NT2/D1 (cell line): ENCODE data around the gene PARL.

Experiments
- DNase-seq: peaks from one replicate; pipeline ENCODE4 v3.0.0-alpha.2; 2011; ENCODE audit warnings: low read depth, low spot score
- H3K27me3 ChIP-seq: 2 replicates; pipeline ENCODE4 v1.6.0; 2011; ENCODE audit warnings: mild to moderate bottlenecking; ENCODE audit not compliant: insufficient read length, insufficient read depth
- H3K36me3 ChIP-seq: 2 replicates; pipeline ENCODE4 v1.6.1; 2011; ENCODE audit warnings: mild to moderate bottlenecking, low read length, mixed read lengths; ENCODE audit not compliant: insufficient read depth, insufficient read length
- H3K4me1 ChIP-seq: 2 replicates; pipeline ENCODE4 v1.5.1; 2011; ENCODE audit not compliant: insufficient read depth, insufficient read length
- H3K4me3 ChIP-seq: 2 replicates; pipeline ENCODE4 v1.5.1; 2011; ENCODE audit warnings: low read depth; ENCODE audit not compliant: insufficient read length
- H3K9ac ChIP-seq: 2 replicates; pipeline ENCODE4 v1.6.0; 2011; ENCODE audit warnings: low read depth; ENCODE audit not compliant: insufficient read length
- H3K9me3 ChIP-seq: 2 replicates; pipeline ENCODE4 v1.5.1; 2011; ENCODE audit warnings: mild to moderate bottlenecking, low read length; ENCODE audit not compliant: insufficient read depth
- SUZ12 ChIP-seq: IDR thresholded peaks from 2 replicates; pipeline ENCODE4 v1.6.1; 2011; ENCODE audit not compliant: insufficient read length, insufficient read depth; ENCODE audit errors: extremely low read depth
- YY1 ChIP-seq: IDR thresholded peaks from 2 replicates; pipeline ENCODE4 v1.6.1; 2011; ENCODE audit not compliant: insufficient read length, insufficient read depth
- ZNF274 ChIP-seq: IDR thresholded peaks from 2 replicates; pipeline ENCODE4 v1.6.1; 2011; ENCODE audit warnings: mild to moderate bottlenecking, low read depth, low read length

The PARL gene

GRCh38 chr3:183922421-183922820 is 37.7 kb upstream of the PARL start:
- Histone ChIP-seq H3K9me3 (no peaks in the 10 kb centered on the region), H3K27me3 (no peaks in the 10 kb centered on the region), H3K4me1 (no peaks in the 10 kb centered on the region), H3K9ac (no peak overlapping the region), H3K36me3 (peaks cover 57% of the 10 kb centered on the region), H3K4me3 (no peak overlapping the region)
- TF ChIP-seq SUZ12, result no peak
- TF ChIP-seq YY1, result no peak
- TF ChIP-seq ZNF274, result no peak
- DNase-seq, result no peak

GRCh38 chr3:183921096-183921495 is 36.4 kb upstream of the PARL start:
- TF ChIP-seq YY1, result no peak
- no peak for TF ChIP-seq SUZ12
- TF ChIP-seq ZNF274, result no peak
- no peaks in the 10 kb centered on the region for H3K4me1 ChIP-seq
- no peak for DNase-seq
- H3K36me3 ChIP-seq, result peaks cover 52% of the 10 kb centered on the region
- no peaks in the 10 kb centered on the region for H3K27me3 ChIP-seq
- H3K4me3 ChIP-seq, result no peak overlapping the region
- H3K9me3 ChIP-seq, result no peaks in the 10 kb centered on the region
- H3K9ac ChIP-seq, result no peak overlapping the region

- Histone ChIP-seq H3K4me1 (no peaks in the 10 kb centered on the region), H3K27me3 (no peaks in the 10 kb centered on the region), H3K4me3 (no peak overlapping the region), H3K36me3 (peaks cover 48% of the 10 kb centered on the region), H3K9ac (no peak overlapping the region), H3K9me3 (no peaks in the 10 kb centered on the region)
- no peak for DNase-seq
- TF ChIP-seq ZNF274, result no peak
- TF ChIP-seq SUZ12, result no peak
- no peak for TF ChIP-seq YY1
Observed at GRCh38 chr3:183920416-183920815, 35.7 kb upstream of the PARL start.

- no peak for DNase-seq
- Histone ChIP-seq H3K36me3 (peaks cover 29% of the 10 kb centered on the region), H3K9ac (no peak overlapping the region), H3K27me3 (no peaks in the 10 kb centered on the region), H3K4me3 (no peak overlapping the region), H3K9me3 (no peaks in the 10 kb centered on the region), H3K4me1 (peaks cover 4% of the 10 kb centered on the region)
- no peak for TF ChIP-seq SUZ12
- TF ChIP-seq ZNF274, result no peak
- no peak for TF ChIP-seq YY1
Observed at GRCh38 chr3:183918178-183918577, 33.5 kb upstream of the PARL start.

- Histone ChIP-seq H3K4me1 (peaks cover 4% of the 10 kb centered on the region), H3K27me3 (no peaks in the 10 kb centered on the region), H3K36me3 (peaks cover 25% of the 10 kb centered on the region), H3K9me3 (no peaks in the 10 kb centered on the region), H3K9ac (no peak overlapping the region), H3K4me3 (no peak overlapping the region)
- DNase-seq, result no peak
- no peak for TF ChIP-seq SUZ12
- TF ChIP-seq YY1, result no peak
- no peak for TF ChIP-seq ZNF274
Observed at GRCh38 chr3:183917776-183918175, 33.1 kb upstream of the PARL start.

- TF ChIP-seq YY1, result no peak
- Histone ChIP-seq H3K9me3 (no peaks in the 10 kb centered on the region), H3K4me3 (no peak overlapping the region), H3K4me1 (peaks cover 4% of the 10 kb centered on the region), H3K27me3 (no peaks in the 10 kb centered on the region), H3K9ac (no peak overlapping the region), H3K36me3 (peaks cover 4% of the 10 kb centered on the region)
- no peak for DNase-seq
Observed at GRCh38 chr3:183914856-183915255, 30.2 kb upstream of the PARL start.

GRCh38 chr3:183913580-183913920 is 28.9 kb upstream of the PARL start:
- no peaks in the 10 kb centered on the region for H3K9me3 ChIP-seq
- H3K36me3 ChIP-seq, result no peaks in the 10 kb centered on the region
- H3K27me3 ChIP-seq, result no peaks in the 10 kb centered on the region
- H3K9ac ChIP-seq, result no peak overlapping the region
- DNase-seq, result no peak
- peaks cover 4% of the 10 kb centered on the region for H3K4me1 ChIP-seq
- H3K4me3 ChIP-seq, result no peak overlapping the region
- TF ChIP-seq ZNF274 (no peak), SUZ12 (no peak)
